ENCODE results near the gene TBL3. TPM values are rescaled to one million over a fixed set of nuclear protein-coding genes. Genes with fewer than 3 reads are reported as not detected.
"Not testable (repeated sequence)": the region's sequence is repeated elsewhere in the genome, so short reads cannot be mapped to it uniquely, and the experiment has no call there.

TBL3 gene
- 30.3 TPM for polyA plus RNA-seq (ENCODE audit: insufficient read length)
- long read RNA-seq, donor 1, full-length matches to known transcripts, result 9 of 9 reads
- long read RNA-seq, donor 1, partial matches to known transcripts, result 0 of 9 reads
- long read RNA-seq, donor 1, other reads (novel, unspliced or antisense), result 0 of 9 reads
- long read RNA-seq, donor 2, full-length matches to known transcripts, result 5 of 5 reads
- long read RNA-seq, donor 2, partial matches to known transcripts, result 0 of 5 reads
- long read RNA-seq, donor 2, other reads (novel, unspliced or antisense), result 0 of 5 reads
- long read RNA-seq, donor 3, full-length matches to known transcripts, result 3 of 3 reads
- long read RNA-seq, donor 3, partial matches to known transcripts, result 0 of 3 reads
- long read RNA-seq, donor 3, other reads (novel, unspliced or antisense), result 0 of 3 reads
- long read RNA-seq, donor 4, result 0 reads
- long read RNA-seq, donor 5, full-length matches to known transcripts, result 6 of 6 reads
- long read RNA-seq, donor 5, partial matches to known transcripts, result 0 of 6 reads
- long read RNA-seq, donor 5, other reads (novel, unspliced or antisense), result 0 of 6 reads
- long read RNA-seq, donor 6, full-length matches to known transcripts, result 8 of 8 reads
- long read RNA-seq, donor 6, partial matches to known transcripts, result 0 of 8 reads
- long read RNA-seq, donor 6, other reads (novel, unspliced or antisense), result 0 of 8 reads
- long read RNA-seq, donor 7, full-length matches to known transcripts, result 8 of 8 reads
- long read RNA-seq, donor 7, partial matches to known transcripts, result 0 of 8 reads
- long read RNA-seq, donor 7, other reads (novel, unspliced or antisense), result 0 of 8 reads
- long read RNA-seq, donor 8, full-length matches to known transcripts, result 3 of 3 reads
- long read RNA-seq, donor 8, partial matches to known transcripts, result 0 of 3 reads
- long read RNA-seq, donor 8, other reads (novel, unspliced or antisense), result 0 of 3 reads

- peak; percentile 95 for DNase-seq
Observed at GRCh38 chr16:1971796-1972489, at the start of gene TBL3. Gene TBL3 (plus strand): TSS chr16:1972053. CDS start chr16:1972165, 112 bp downstream.

DNA sequence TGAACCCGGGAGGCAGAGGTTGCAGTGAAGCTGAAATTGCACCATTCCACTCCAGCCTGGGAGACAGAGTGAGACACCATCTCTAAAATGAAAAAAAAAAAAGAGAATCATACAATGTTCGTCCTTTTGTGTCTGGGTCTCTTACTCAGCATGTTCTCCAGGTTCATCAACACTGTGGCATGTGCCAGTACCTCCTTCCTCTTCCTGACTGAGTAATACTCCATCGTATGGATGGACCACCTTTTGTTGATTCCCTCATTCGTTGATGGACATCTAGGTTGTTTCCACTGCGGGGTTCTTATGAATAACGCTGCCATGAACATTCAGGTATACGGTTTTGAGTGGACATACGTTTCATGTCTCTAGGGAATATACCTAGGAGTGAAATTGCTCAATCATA, 49.5 kb upstream of the TBL3 start:
- no peak for DNase-seq

- no peak for DNase-seq
Observed at GRCh38 chr16:1923299-1924034, 48.4 kb upstream of the TBL3 start.

DNA sequence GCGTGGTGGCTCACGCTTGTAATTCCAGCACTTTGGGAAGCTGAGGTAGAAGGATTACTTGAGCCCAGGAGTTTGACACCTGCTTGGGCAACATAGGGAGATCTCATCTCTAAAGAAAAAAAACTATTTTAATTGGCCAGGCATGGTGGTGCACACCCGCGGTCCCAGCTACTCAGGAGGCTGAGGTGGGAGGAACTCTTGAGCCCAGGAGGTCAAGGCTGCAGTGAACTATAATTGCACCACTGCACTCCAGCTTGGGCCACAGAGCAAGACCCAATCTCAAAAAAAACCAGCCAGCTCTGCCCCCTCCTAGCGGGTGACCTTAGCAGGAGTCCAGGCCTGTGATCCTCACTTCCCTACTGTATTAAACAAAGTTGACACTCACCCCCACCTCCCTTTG, 47.8 kb upstream of the TBL3 start:
- DNase-seq, result no peak

DNA sequence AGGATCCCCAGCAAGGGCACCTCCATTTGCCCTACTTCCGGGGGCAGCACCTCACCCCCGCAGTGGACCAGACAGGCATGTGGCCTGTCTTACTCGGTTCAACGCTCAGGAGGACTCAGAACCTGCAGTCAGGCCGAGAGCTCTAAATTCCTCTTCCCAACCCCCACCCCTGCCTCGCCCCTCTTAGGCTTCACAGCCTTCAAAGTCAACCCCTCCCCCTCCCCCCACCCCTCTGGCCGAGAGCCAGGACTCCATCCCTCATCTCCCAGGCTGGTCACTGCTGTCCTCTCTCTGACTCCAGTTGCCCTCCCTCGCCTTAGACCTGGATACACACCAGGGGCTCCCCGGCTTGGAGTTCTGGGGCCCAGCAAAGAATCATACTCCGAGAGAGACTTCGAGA, 45.6 kb upstream of the TBL3 start:
- no peak for DNase-seq

- no peak for DNase-seq
Observed at GRCh38 chr16:1929105-1929504, 42.7 kb upstream of the TBL3 start.

DNA sequence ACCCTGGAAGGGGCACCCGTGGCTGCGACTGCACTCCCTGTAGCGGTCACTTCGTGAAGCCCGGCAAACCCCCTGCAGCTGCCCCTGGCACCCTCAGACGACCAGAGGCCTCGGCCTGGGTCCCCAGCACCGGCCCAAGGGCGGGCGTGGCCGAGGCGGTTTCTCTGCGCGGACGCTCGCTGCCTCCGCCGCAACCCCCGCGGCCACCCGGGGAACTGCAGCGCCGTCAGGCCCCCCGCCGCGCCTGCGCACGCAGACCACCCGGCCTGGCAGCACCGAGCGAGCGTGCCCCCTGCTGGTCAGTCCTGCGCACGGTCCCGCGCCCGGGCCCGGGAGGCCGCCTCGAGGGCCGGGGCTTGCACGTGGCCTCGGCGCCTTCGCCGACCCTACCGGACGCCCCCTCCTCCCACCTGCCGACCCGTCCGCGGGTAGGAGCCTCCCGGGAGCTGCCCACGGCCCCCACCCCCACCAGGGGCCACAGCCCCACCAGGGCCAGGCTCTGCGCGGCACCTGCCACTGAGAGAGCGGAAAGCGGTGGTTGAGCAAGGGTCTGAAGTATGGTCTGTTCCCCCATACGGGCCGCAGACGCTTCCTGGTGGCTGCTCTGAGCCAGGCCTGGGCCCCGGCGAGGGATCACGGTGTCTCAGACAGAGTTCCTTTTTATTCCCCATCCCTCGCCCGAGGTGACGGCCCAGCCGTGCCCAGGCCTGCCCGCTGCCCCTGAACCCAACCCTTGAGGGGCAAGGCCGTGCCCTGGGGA, 42.1 kb upstream of the TBL3 start:
- DNase-seq, result peak; percentile 83

- DNase-seq, result no peak
Observed at GRCh38 chr16:1930338-1930720, 41.5 kb upstream of the TBL3 start.

GRCh38 chr16:1932050-1933028, 39.5 kb upstream of the TBL3 start:
- no peak for DNase-seq

GRCh38 chr16:1933097-1933661, 38.7 kb upstream of the TBL3 start:
- DNase-seq, result no peak

DNA sequence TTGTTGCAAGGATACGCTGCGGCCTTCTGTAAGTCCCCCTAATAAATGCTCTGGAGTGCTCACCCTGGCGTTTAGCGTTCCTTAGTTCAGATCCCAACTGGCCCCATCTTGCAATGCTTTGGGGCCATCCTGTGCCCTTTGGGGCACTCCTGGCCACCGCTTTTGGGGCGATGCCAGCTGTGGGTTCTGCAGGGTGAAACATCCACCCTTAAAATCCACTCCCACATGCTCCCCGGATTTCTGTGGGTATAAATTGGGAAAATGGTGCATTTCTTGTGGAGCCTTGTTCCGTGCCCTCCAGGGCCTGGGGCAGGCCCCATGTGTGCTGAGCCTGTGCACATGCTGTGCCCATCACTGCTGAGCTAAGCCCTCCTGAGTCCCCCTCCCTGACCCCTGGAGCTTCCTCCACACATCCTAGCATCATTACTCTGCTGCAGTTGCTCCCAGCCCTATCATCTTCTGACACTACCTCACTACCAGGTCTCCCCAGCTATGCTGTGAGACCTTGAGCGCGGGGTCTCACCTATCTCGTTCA, 34.8 kb upstream of the TBL3 start:
- no peak for DNase-seq

GRCh38 chr16:1938316-1938715, 33.5 kb upstream of the TBL3 start:
- DNase-seq, result no peak

DNA sequence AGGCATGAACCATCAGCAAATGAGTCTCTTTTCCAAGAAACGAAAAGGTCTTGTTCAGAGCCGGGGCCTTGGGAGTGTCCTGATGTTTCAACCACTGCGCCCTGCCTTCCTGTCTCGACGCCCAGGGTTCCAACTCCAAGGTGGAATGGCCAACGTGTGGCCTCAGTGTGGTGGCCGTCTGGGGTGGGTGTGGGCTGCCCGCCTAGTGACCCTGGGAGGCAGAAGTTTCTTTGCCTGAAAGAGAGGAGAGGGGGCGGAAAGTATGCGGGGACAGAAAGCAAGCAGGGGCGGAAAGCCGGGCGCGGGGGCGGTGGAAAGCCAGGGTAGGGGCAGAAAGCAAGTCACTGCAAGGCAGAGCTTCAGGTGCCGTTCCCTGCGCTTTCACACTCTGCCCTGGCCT, 32.9 kb upstream of the TBL3 start:
- no peak for DNase-seq

DNA sequence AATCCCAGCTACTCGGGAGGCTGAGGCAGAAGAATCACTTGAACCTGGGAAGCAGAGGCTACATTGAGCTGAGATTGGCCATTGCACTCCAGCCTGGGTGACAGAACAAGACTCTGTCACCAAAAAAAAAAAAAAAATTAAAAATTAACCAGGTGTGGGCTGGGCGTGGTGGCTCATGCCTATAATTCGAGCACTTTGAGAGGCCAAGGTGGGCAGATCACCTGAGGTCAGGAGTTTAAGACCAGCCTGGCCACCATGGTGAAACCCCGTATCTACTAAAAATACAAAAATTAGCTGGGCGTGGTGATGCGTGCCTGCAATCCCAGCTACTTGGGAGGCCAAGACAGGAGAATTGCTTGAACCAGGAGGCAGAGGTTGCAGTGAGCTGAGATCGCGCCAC, 32.0 kb upstream of the TBL3 start:
- not testable (repeated sequence) for DNase-seq

- DNase-seq, result no peak
Observed at GRCh38 chr16:1940273-1941161, 31.3 kb upstream of the TBL3 start.

- DNase-seq, result no peak
Observed at GRCh38 chr16:1941162-1942046, 30.4 kb upstream of the TBL3 start.
